RWPE2 (cell line): ENCODE results near the gene SIPA1L2.
"Not testable (repeated sequence)": the region's sequence is repeated elsewhere in the genome, so short reads cannot be mapped to it uniquely, and the experiment has no call there.

ENCODE experiments used
- ATAC-seq: fragments of 200-7000 bp; cut with Tn5 transposase; 3 replicates; pipeline ENCODE4 v1.9.1; 2021; ENCODE audit warnings: low read depth
- DNase-seq: peaks from one replicate; pipeline ENCODE4 v3.0.0-alpha.2; 2020; ENCODE audit warnings: low spot score
- H3K27ac ChIP-seq: fragments of 450-650 bp; 2 replicates; pipeline ENCODE4 v1.5.1; 2017; ENCODE audit warnings: mild to moderate bottlenecking; ENCODE audit not compliant: poor library complexity, severe bottlenecking
- H3K27me3 ChIP-seq: fragments of 250-450 bp; sonication (Bioruptor Pico); 2 replicates; pipeline ENCODE4 v1.5.1; 2021; ENCODE audit warnings: mild to moderate bottlenecking, moderate library complexity; ENCODE audit not compliant: insufficient read depth, poor library complexity, severe bottlenecking
- H3K36me3 ChIP-seq: fragments of 250-450 bp; sonication (Bioruptor Pico); 2 replicates; pipeline ENCODE4 v1.5.1; 2020; ENCODE audit warnings: low read depth, mild to moderate bottlenecking, moderate library complexity
- H3K4me1 ChIP-seq: fragments of 250-450 bp; sonication (Bioruptor Pico); 2 replicates; pipeline ENCODE4 v1.5.1; 2021; ENCODE audit warnings: mild to moderate bottlenecking, moderate library complexity; ENCODE audit not compliant: insufficient read depth, poor library complexity, severe bottlenecking
- H3K4me3 ChIP-seq: fragments of 250-450 bp; sonication (Bioruptor Pico); 2 replicates; pipeline ENCODE4 v1.5.1; 2021; ENCODE audit warnings: mild to moderate bottlenecking, moderate library complexity; ENCODE audit not compliant: severe bottlenecking
- H3K9me3 ChIP-seq: fragments of 250-450 bp; sonication (Bioruptor Pico); 2 replicates; pipeline ENCODE4 v1.5.1; 2021; ENCODE audit warnings: mild to moderate bottlenecking, moderate library complexity; ENCODE audit not compliant: severe bottlenecking
- CTCF ChIP-seq: fragments of 450-650 bp; IDR thresholded peaks from one replicate; pipeline ENCODE4 v1.5.1; 2017; ENCODE audit warnings: mild to moderate bottlenecking, moderate library complexity; ENCODE audit not compliant: poor library complexity, severe bottlenecking

Gene SIPA1L2

GRCh38 chr1:232613752-232614381 lies 16.1 kb downstream of the SIPA1L2 start:
- no peak for TF ChIP-seq CTCF
- DNase-seq, result no peak
- no peak overlapping the region for H3K4me3 ChIP-seq

GRCh38 chr1:232612836-232613235 lies 17.1 kb downstream of the SIPA1L2 start:
- H3K4me1 ChIP-seq, H3K27ac ChIP-seq, H3K27me3 ChIP-seq, H3K9me3 ChIP-seq, DNase-seq, H3K4me3 ChIP-seq, ATAC-seq, H3K36me3 ChIP-seq: not testable (repeated sequence)

More at GRCh38 chr1:232613752-232614381, 16.1 kb downstream of the SIPA1L2 start:
- ATAC-seq, result no peak
- no peaks in the 10 kb centered on the region for H3K9me3 ChIP-seq
- H3K4me1 ChIP-seq, result no peaks in the 10 kb centered on the region
- H3K27me3 ChIP-seq, result no peaks in the 10 kb centered on the region
- H3K27ac ChIP-seq, result no peak overlapping the region
- H3K36me3 ChIP-seq, result no peaks in the 10 kb centered on the region

GRCh38 chr1:232611834-232612233 lies 18.1 kb downstream of the SIPA1L2 start:
- Histone ChIP-seq H3K27ac (no peak overlapping the region), H3K4me1 (no peaks in the 10 kb centered on the region)

GRCh38 chr1:232610902-232611745 lies 18.8 kb downstream of the SIPA1L2 start:
- H3K9me3 ChIP-seq, H3K36me3 ChIP-seq, H3K27ac ChIP-seq, H3K4me3 ChIP-seq, ATAC-seq, DNase-seq, H3K4me1 ChIP-seq, H3K27me3 ChIP-seq: not testable (repeated sequence)

More at GRCh38 chr1:232611834-232612233, 18.1 kb downstream of the SIPA1L2 start:
- no peak for TF ChIP-seq CTCF
- no peaks in the 10 kb centered on the region for H3K9me3 ChIP-seq
- H3K36me3 ChIP-seq, result no peaks in the 10 kb centered on the region
- DNase-seq (no peak), ATAC-seq (no peak)
- H3K4me3 ChIP-seq, result no peak overlapping the region
- H3K27me3 ChIP-seq, result no peaks in the 10 kb centered on the region

GRCh38 chr1:232610192-232610901 lies 19.6 kb downstream of the SIPA1L2 start:
- Histone ChIP-seq H3K9me3 (no peaks in the 10 kb centered on the region), H3K27ac (no peak overlapping the region), H3K36me3 (no peaks in the 10 kb centered on the region), H3K27me3 (no peaks in the 10 kb centered on the region), H3K4me1 (no peaks in the 10 kb centered on the region), H3K4me3 (no peak overlapping the region)
- no peak for TF ChIP-seq CTCF
- ATAC-seq, result no peak
- no peak for DNase-seq
